ENCODE measurements around the gene CBFA2T3.

CBFA2T3 gene

DNA sequence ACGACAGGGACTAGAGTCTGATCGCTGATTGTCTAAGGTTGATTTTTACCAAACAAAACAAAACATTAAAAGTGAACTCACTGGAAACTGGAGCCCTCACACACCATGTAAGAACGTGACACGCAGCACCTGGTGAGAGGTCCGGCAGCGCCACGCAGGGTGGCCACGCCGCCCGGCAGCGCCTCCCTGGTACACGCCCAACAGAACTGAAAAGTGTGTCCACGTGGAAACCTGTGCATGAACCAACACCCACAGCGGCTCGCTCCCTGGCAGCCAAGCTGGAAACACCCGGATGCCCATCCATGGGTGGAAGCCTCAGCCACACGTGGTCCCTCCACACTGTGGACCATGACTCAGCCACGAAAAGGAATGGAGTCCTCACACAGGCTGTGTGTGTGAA is 129.4 kb downstream of the CBFA2T3 start:
- in situ Hi-C loops (cut with HindIII; ENCODE audit: low sequenced_read_pairs), result no loop called here

DNA sequence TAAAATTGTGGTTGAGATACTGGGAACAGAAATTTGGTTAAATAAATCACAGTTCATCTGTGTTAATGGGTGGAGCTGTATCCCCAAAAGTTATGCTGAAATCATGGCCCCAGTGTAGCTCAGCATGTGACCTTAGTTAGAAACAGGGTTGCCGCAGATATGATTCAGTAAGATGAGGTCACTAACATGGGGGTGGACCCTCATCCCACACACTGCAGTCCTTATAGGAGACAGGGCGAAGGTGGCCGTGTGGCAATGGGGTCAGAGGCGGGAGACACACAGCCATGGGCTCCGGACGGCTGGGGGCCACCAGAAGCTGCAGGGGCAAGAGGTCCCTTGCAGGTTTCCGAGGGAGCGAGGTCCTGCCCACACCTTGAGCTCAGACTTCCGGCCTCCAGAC is 130.9 kb downstream of the CBFA2T3 start:
- in situ Hi-C loops (cut with HindIII; ENCODE audit: low sequenced_read_pairs), result no loop called here

DNA sequence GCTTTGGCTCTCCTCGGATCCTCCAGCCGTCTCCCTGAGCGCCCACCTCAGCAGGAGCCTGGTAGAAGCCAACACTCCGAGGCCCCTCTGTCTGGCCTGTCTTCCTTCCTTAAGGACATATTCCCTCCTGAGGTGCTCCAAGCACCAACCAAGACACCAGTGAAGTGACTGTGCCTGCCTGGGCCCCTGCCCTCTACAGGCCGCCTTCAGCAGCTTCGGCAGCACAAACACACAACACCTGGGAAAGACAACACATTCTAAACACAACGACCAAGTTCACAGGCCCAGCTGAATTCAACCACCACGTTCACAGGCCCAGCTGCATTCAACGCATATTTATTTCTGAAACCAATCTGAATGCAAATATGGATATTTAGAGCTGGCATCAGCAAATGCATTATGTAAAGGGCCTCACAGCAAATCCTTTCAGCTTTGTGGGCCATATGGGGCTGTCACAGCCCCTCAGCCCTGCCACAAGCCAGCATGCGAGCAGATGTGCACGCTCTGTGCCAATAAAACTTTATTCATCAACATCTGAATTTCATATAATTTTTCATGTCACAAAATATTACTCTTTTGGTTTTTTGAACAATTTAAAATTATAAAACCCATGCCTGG is 132.5 kb downstream of the CBFA2T3 start:
- in situ Hi-C loops (cut with HindIII; ENCODE audit: low sequenced_read_pairs), result no loop called here

DNA sequence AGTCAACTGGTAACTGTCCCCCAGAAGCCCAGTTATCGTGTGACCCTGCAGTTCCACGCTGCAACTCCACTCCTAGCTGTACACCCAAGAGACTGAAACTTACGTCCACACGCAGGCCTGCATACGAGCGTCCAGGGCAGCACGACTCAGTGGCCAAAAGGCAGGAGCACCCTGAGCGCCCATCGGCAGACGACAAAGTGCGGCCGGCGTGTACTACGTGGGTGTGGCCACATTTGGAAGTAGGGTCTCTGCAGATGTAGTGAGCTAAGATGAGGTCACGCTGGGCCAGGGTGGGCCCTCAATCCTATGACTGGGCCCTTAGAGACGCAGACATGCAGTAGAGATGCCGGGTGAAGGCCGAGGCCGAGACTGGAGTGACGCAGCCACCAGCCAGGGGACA is 133.8 kb downstream of the CBFA2T3 start:
- in situ Hi-C loops (cut with HindIII; ENCODE audit: low sequenced_read_pairs), result no loop called here

DNA sequence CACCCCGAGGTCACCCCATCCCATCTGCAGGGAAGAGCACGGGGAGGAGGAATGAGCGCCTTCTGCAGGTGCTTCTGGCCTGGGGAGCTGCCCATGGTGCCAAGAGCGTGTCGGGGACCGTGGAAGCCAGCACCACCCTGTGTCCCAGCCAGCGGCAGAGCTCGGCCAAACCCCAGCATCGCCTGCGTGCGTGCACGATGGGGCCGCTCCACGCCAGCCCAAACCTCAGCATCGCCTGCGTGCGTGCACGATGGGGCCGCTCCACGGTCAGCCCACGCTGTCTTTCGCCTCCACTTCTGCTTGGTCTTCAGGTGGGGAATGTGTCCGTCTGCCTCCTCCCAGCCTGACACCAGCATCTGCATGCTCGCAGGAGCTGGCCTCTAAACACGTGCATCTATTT is 134.2 kb downstream of the CBFA2T3 start:
- in situ Hi-C loops (cut with HindIII; ENCODE audit: low sequenced_read_pairs), result no loop called here

DNA sequence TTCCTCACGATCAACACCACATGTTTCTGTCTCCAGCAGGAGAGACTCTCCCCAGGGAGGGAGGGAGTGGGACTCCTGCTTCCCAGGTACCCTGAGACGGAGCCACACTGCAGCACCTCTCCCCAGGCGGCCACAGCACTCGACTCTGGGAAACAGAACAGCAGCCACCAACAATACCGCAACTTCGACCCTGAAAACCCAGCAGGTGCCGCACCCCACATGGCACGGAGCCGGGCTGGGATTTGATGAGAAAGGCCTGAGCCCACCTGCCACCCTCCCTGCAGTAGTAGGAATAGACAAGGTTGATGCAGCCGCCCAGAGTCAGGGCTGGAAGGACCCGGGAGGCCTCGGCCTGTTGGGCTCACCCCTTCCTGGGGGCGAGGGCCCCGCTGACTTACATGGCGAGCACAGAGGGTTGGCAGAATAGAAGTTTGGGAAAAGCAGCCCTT is 134.7 kb downstream of the CBFA2T3 start:
- in situ Hi-C loops (cut with HindIII; ENCODE audit: low sequenced_read_pairs), result no loop called here

DNA sequence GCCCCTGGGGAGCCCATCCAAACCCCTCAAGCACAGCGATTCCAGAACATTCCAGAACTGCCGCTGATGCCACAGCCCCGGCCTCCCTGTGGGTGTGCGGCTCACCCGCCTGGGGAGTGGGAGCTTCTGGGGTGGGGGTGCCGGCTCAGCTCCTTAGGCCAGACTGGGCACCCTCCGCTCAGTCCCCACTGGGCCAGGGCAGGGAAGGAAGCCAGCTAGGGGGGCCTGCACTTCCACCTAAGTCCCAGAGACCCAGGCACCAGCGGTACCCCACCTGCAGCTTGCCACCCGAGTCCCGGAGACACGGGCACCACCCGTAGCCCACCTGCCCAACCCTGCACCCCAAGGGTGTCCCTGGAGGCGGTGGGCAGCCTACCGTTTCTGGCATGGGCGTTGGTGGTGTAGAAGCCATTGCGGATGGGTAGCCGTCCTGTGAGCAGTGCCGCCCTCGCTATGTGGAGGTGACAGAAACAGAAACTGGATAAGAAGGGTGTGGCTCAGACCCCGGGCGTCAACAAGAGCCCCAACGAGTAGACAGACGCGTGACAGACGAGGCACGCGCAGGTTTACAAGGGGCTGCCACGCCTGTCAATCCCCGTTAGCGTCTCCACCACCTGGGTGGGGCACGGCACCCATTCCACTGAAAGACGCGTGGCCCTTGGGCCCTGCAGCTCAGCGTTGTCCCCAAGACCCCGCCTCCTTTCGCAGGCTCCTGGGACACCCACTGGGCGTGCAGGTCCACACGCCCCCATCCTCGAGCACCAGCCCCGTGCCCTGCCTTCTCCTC is 135.3 kb downstream of the CBFA2T3 start:
- in situ Hi-C loops (cut with HindIII; ENCODE audit: low sequenced_read_pairs), result no loop called here

DNA sequence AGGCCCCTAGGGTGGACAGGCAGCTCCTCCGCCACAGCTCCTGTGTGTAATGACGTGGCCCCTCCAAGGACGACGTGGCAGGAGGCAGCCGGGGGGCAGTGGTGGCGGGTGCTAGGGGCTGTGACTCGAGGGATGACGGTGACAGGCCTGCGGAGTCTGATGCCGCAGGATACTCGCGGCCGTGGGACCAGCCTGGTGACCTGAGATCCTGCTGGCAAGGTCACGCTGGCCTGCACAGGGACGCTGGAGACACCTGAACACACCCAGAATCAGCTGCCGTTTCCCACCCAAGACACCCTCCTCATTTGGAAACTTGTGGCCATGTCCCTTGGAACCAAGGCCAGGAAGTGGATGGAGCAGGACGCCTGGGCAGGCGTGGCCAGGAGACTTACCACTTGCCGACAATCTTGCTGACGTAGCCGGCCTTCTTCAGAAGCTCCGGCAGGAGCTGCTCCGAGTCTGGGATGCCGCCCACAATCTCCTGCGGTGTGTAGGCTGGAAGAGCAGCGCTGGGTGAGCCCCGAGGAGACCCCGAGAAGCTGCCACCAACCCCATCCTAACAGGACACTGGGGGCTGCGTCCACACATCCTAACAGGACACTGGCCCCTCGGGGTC is 136.3 kb downstream of the CBFA2T3 start:
- in situ Hi-C loops (cut with HindIII; ENCODE audit: low sequenced_read_pairs), result no loop called here

DNA sequence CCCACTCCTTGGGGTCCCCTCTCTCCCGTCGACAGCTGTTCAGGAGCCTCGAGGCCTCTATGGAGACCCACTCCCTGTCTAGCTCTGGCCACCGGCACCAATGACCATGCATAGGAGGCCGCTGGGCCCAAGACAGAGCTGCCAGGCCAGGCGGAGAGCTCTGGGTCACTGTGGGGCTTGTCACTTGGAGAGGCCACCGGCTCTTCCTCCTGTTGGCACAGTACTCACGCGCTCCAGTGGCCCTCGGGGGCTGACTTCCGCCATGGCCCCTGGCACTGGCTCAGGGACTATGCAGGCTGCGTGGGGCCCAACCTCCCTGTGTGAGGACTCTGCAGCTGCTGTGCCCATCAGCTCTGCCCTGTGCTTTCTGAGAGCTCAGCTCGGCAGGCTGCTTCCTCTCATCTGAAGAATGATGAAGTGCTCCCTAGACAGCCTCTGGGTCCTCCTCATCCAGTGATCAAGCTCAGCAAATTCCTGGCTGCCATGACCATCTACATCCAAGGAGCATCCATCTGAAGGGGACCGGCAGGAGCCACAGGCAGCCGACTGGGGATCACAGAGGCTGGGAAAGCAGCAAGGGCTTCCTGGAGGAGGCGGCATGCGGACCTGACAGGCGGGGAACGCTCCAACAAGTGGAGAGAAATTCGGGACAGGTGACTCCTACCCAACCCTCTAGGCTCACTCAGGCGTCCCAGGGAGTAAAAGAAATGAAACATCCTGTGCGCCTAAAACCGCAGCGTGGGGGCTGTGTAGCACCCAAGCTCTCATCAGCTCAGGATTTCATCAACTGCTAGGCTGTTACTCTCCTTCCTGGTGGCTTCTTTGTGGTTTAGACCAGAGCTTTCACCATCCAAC is 137.0 kb downstream of the CBFA2T3 start:
- in situ Hi-C loops (cut with HindIII; ENCODE audit: low sequenced_read_pairs), result no loop called here

DNA sequence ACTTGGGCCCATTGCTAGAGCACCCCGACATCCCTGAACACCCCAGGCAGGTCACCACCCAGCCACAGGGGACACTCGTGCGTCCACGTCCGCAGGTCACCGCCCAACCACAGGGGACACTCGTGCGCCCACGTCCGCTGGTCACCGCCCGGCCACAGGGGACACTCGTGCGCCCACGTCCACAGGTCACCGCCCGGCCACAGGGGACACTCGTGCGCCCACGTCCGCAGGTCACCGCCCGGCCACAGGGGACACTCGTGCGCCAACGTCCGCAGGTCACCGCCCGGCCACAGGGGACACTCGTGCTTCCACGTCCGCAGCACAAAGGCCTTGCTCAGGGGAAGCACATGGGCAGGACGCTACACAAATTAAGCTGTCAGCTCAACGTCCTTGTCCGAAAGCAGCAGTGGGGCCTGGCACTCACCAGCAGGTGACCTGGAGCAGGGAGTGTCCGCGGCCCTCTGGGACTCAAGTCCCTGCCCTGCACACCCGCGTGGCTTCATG is 137.9 kb downstream of the CBFA2T3 start:
- in situ Hi-C loops (cut with HindIII; ENCODE audit: low sequenced_read_pairs), result no loop called here

DNA sequence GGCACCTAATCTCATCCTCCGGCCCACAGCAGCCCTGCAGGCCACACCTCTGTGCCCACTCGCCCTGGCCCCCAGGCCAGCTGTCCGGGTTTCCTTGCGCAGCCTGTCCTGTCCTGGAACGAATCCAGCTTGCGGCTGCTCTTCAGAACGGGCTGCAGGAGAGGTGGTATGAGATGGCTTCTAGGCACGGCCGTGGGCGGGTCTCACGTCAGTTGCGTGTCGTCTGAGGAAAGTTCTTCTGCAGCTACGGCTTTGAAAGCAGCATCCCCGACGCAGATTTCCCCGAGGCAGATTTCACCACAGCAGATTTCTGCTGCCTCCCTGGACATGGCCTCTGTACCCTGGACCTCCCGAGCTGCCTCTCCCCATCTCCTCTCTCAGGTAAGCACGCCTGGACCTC is 138.4 kb downstream of the CBFA2T3 start:
- in situ Hi-C loops (cut with HindIII; ENCODE audit: low sequenced_read_pairs), result no loop called here

DNA sequence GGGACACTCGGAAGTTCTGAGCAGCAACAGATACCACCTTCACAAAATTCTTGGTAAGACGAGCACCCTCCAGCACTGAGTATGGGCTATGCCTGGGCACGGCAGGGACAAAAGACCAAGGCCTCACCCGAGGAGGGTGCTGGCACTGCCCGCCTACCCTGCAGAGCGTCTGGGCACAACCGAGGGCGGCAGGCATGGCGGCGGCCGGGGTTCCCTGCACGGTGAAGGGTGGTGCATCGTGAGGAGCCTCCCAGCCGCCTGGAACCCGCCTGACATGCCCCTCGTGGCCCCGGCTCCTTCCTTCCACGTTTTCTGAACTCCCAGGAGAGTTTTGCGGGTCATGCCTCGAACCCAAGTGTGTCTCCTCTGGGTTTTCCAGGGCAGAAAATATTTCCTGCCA is 139.2 kb downstream of the CBFA2T3 start:
- in situ Hi-C loops (cut with HindIII; ENCODE audit: low sequenced_read_pairs), result no loop called here

DNA sequence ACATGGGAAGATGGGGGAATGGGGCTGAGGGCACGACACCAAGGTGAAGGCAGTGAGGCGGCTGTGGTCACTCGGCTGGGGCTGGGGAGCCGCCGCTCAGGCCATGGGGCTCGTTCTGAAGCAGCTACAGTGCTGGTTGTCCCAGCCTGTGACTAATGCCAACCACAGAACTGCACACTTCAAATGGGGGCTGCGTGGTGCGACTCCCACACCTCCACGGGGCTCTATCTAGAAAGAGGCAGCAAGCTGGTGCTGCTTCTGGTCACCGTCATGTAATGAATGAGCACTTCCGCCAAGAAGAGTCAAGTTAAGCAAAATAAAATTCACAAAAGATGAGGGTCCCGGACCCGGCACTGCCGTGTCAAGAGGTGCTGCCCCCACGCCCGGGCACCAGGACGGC is 140.2 kb downstream of the CBFA2T3 start:
- in situ Hi-C loops (cut with HindIII; ENCODE audit: low sequenced_read_pairs), result no loop called here

DNA sequence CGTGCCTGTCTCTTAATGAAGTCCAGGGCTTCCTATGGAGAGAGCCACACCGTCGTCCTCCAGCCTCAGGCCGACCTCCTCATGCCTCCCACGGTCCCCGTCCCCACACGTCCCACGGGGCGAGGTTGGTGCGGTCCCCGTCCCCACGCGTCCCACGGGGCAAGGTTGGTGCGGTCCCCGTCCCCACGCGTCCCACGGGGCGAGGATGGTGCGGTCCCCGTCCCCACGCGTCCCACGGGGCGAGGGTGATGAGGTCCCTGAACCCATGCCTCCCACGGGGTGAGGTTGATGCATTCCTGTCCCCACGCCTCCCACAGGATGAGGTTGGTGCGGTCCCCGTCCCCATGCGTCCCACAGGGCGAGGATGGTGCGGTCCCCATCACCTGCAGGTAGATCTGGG is 141.2 kb downstream of the CBFA2T3 start:
- in situ Hi-C loops (cut with HindIII; ENCODE audit: low sequenced_read_pairs), result no loop called here

DNA sequence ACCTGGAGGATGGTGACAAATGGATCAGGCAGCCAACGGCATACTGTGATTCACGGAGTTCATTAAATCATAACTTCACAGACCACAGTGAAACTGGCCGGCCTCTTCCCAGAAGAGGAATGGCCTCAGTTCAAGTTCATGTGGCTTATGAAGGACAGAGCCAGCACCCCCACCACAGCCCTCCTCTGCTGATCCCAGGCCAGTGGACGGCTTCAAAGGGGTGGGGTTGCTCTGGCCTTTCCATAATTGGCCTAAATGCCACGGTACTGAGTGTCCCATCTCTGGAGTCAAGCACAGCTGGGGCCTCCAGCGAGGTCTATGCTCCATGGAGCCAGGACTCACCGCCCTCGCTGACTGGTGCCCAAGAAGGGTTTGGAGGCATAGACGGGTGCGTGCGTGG is 141.6 kb downstream of the CBFA2T3 start:
- in situ Hi-C loops (cut with HindIII; ENCODE audit: low sequenced_read_pairs), result no loop called here

DNA sequence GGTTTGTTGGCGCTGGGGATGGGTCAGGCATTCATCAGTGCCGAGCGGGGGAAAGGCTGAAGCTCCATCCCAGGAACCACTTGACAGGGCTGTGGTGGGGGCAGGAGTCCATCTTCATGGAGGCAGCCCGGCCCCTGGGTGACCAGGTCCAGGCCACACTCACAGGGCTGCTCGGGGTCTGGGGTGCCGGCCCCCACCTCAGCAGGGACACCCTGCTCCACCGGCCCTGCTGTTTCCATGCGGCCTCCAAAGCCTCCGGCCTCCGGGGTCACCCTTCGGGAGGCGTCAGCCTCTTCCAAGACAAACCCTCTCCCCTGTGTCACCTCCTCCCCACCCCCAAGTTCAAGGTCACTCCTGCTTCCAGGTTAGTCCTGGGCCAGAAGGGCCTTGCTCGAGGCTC is 142.3 kb downstream of the CBFA2T3 start:
- in situ Hi-C loops (cut with HindIII; ENCODE audit: low sequenced_read_pairs), result no loop called here

DNA sequence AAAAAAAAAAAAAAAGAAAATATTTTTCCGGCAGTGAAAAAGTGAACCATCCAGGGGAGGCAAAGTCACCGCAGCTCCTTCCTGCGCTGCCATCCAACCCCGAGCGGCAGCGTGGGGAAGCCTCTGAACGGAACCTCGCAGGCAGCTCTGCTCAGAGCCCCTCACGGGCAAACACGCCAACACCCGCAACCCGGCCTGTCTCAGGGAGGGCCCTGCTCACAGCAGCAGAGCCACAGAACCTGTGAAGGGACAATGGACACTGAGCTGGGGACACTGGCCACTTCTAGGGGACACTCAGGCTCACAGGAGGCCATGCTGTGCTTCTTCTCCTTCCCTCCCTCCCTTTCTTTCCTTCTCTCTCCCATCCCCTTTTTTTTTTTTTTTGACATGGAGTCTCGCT is 143.9 kb downstream of the CBFA2T3 start:
- in situ Hi-C loops (cut with HindIII; ENCODE audit: low sequenced_read_pairs), result no loop called here

DNA sequence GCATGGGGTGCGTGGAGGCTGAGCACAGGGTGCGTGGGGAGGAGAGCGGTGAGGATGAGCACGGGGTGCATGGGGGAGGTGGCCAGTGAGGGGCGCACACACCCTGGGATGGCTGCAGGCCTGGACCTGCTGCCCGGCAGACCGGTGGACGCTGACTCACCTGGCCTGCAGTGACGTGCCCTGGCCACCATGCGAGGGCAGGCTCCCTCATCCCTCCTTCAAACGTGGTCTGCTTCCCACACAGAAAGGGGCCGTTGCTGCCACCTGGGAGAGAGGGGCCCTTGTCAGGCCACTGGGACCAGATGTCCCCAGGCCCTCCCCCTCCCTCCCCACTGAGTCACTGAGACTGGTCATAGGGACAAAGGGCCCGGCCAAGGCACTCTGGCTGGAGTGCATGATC is 145.2 kb downstream of the CBFA2T3 start:
- in situ Hi-C loops (cut with HindIII; ENCODE audit: low sequenced_read_pairs), result no loop called here

DNA sequence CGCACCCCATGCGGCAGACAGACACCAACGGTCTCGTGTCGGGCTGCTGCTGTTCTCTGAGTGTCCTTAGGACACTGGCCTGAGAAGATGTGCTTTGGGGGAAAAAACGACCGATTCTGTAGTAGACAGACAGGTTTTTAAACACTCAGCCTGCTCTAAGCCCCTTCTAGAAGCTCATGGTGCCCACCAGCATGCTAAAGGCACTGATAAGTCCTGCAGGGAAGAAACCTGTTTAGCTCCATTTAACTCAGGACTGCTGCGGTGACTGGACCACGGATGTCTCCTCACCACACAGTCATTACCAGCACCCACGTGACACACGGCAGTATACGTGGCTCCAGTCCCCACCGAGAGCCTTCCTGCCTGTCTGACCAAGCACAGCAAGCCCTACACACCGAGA is 146.2 kb downstream of the CBFA2T3 start:
- in situ Hi-C loops (cut with HindIII; ENCODE audit: low sequenced_read_pairs), result no loop called here

DNA sequence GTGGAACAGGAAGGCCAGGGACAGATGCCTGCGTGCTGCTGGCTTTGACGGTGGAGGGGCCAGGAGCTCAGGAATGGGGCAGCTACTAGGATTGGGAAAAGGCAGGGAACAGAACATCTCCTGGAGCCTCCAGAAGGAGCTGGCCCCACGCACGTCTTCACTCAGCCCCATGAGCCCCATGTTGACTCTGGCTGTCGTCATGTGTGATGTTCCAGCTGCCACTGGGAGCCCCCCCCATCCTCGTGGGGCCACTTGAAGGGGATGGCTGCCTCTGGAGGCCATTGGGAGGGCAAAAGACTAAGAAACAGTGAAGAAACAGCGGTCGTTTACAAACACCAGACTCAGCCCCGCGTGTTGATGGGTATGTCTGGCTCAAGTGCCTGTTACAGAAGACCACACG is 146.7 kb downstream of the CBFA2T3 start:
- in situ Hi-C loops (cut with HindIII; ENCODE audit: low sequenced_read_pairs), result no loop called here

DNA sequence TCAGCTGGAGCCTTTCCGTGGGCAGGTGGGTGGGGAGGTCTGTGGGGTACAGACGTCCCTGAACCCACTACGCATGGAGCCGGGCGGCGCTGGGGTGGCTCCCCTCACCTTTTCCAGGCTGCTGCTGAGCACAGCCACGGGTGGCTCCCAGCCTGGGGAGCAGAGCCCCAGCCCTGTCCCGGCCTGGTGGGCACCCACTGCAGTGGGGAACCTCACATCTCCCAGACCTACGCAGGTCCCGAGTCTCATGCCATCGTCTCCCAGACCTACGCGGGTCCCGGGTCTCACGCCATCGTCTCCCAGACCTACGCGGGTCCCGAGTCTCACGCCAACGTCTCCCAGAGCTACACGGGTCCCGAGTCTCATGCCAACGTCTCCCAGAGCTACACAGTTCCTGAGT is 148.3 kb downstream of the CBFA2T3 start:
- in situ Hi-C loops (cut with HindIII; ENCODE audit: low sequenced_read_pairs), result no loop called here

Data from endothelial cell of hepatic sinusoid (primary cell).